Activated naive CD4-positive, alpha-beta T cell treated with anti-CD3 and anti-CD28 coated beads, Interleukin-2, amount 50 U/mL, for 16 hours (primary cell): Measurements from ENCODE around the gene ATPAF2.
"Not testable (repeated sequence)": the region's sequence is repeated elsewhere in the genome, so short reads cannot be mapped to it uniquely, and the experiment has no call there.

Experiments used
- DNase-seq: peaks from one replicate; pipeline ENCODE4 v3.0.0-alpha.2; 2020

Gene ATPAF2

GRCh38 chr17:18008496-18009268 lies 30.3 kb downstream of the ATPAF2 start:
- no peak for DNase-seq

GRCh38 chr17:18006495-18007239 lies 32.3 kb downstream of the ATPAF2 start:
- no peak for DNase-seq

- DNase-seq, result no peak
Observed at GRCh38 chr17:18005496-18005895, 33.5 kb downstream of the ATPAF2 start.

GRCh38 chr17:18004884-18005305 lies 34.1 kb downstream of the ATPAF2 start:
- DNase-seq, result no peak

GRCh38 chr17:18004345-18004744 lies 34.6 kb downstream of the ATPAF2 start:
- no peak for DNase-seq

- DNase-seq, result no peak
Observed at GRCh38 chr17:18002171-18002570, 36.8 kb downstream of the ATPAF2 start.

GRCh38 chr17:18000030-18000408 lies 38.9 kb downstream of the ATPAF2 start:
- DNase-seq, result no peak

- DNase-seq, result no peak
Observed at GRCh38 chr17:17999364-18000029, 39.5 kb downstream of the ATPAF2 start.

- DNase-seq, result no peak
Observed at GRCh38 chr17:17998934-17999333, 40.0 kb downstream of the ATPAF2 start.

GRCh38 chr17:17995887-17996286 lies 43.1 kb downstream of the ATPAF2 start:
- not testable (repeated sequence) for DNase-seq

- DNase-seq, result peak; percentile 24
Observed at GRCh38 chr17:17994271-17995069, 44.5 kb downstream of the ATPAF2 start.

- no peak for DNase-seq
Observed at GRCh38 chr17:17993852-17994251, 45.1 kb downstream of the ATPAF2 start.

GRCh38 chr17:17993366-17993765 lies 45.6 kb downstream of the ATPAF2 start:
- no peak for DNase-seq

- DNase-seq, result no peak
Observed at GRCh38 chr17:17990282-17990681, 48.7 kb downstream of the ATPAF2 start.

GRCh38 chr17:17989618-17990017 lies 49.4 kb downstream of the ATPAF2 start:
- DNase-seq, result no peak

GRCh38 chr17:17989081-17989480 lies 49.9 kb downstream of the ATPAF2 start:
- no peak for DNase-seq

- DNase-seq, result no peak
Observed at GRCh38 chr17:17988427-17988945, 50.5 kb downstream of the ATPAF2 start.

- DNase-seq, result no peak
Observed at GRCh38 chr17:17987901-17988300, 51.1 kb downstream of the ATPAF2 start.

GRCh38 chr17:17987187-17987896 lies 51.6 kb downstream of the ATPAF2 start:
- DNase-seq, result no peak

- DNase-seq, result no peak
Observed at GRCh38 chr17:17985555-17985954, 53.4 kb downstream of the ATPAF2 start.

GRCh38 chr17:17985153-17985552 lies 53.8 kb downstream of the ATPAF2 start:
- no peak for DNase-seq

GRCh38 chr17:17983776-17984175 lies 55.2 kb downstream of the ATPAF2 start:
- no peak for DNase-seq
